Mononuclear cell (primary cell): ENCODE data around the gene MCTP2. TPM values are rescaled to one million over a fixed set of nuclear protein-coding genes. Genes with fewer than 3 reads are reported as not detected.

Experiments used
- H3K27me3 ChIP-seq: 2 replicates; pipeline ENCODE4 v1.6.0; 2011; ENCODE audit warnings: low read length, control low read depth; ENCODE audit not compliant: insufficient read depth
- H3K4me1 ChIP-seq: 2 replicates; pipeline ENCODE4 v1.5.1; 2011; ENCODE audit warnings: mild to moderate bottlenecking, low read length, control low read depth; ENCODE audit not compliant: insufficient read depth
- H3K4me3 ChIP-seq: 2 replicates; pipeline ENCODE4 v1.5.1; 2011; ENCODE audit warnings: mild to moderate bottlenecking, low read length, moderate library complexity
- H3K9me3 ChIP-seq: 2 replicates; pipeline ENCODE4 v1.5.1; 2011; ENCODE audit warnings: low read depth, mild to moderate bottlenecking, control low read depth, low read length
- total RNA-seq: library from RNA; depleted of rRNA; stranded (reverse); fragments of >200 nt; gene quantifications from one replicate; pipeline ENCODE4 v1.2.3, GENCODE V29; 2012

MCTP2 gene
- 55.9 TPM for total RNA-seq

GRCh38 chr15:94230883-94231722 lies at the start of gene MCTP2:
Gene MCTP2, plus strand, starts transcription at chr15:94231561. Its CDS starts 66,705 bp downstream, at chr15:94298266.
- H3K4me3 ChIP-seq: peak within 1 kb of the TSS; percentile 72
- peaks cover 69% of the 10 kb centered on the region for H3K4me1 ChIP-seq
- no peaks in the 10 kb centered on the region for H3K9me3 ChIP-seq
- H3K27me3 ChIP-seq: no peaks in the 10 kb centered on the region

- Histone ChIP-seq H3K4me1 (no peaks in the 10 kb centered on the region), H3K27me3 (no peaks in the 10 kb centered on the region), H3K4me3 (no peak overlapping the region), H3K9me3 (no peaks in the 10 kb centered on the region)
Measured at GRCh38 chr15:94182883-94183282, 48.5 kb upstream of the MCTP2 start.

GRCh38 chr15:94185547-94186236 lies 45.7 kb upstream of the MCTP2 start:
- Histone ChIP-seq H3K9me3 (no peaks in the 10 kb centered on the region), H3K27me3 (no peaks in the 10 kb centered on the region), H3K4me3 (no peak overlapping the region), H3K4me1 (no peaks in the 10 kb centered on the region)

- Histone ChIP-seq H3K4me1 (no peaks in the 10 kb centered on the region), H3K27me3 (no peaks in the 10 kb centered on the region), H3K4me3 (no peak overlapping the region), H3K9me3 (no peaks in the 10 kb centered on the region)
Measured at GRCh38 chr15:94186770-94187331, 44.5 kb upstream of the MCTP2 start.

DNA sequence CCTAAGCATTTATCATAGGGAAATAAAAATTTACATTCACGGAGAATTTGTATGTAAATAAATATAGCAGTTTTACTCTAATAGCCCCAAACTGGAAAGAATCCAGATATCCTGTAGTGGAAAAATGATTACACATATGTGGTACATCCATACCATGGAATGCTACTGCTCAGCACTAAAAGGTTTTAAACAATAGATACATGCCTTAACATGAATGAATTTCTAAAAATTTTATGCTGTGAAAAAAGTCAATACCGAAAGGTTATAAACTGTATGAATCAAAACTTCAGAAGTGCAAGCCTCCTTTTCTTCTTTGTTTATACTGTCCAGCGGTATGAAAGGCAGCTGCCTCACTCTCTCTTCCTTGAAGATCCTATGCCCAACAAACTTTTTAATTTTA lies 37.5 kb upstream of the MCTP2 start:
- Histone ChIP-seq H3K27me3 (no peaks in the 10 kb centered on the region), H3K4me3 (no peak overlapping the region), H3K4me1 (peaks cover 2% of the 10 kb centered on the region), H3K9me3 (no peaks in the 10 kb centered on the region)

GRCh38 chr15:94196531-94196930 lies 34.8 kb upstream of the MCTP2 start:
- no peak overlapping the region for H3K4me3 ChIP-seq
- H3K4me1 ChIP-seq: peaks cover 2% of the 10 kb centered on the region
- H3K27me3 ChIP-seq: no peaks in the 10 kb centered on the region
- H3K9me3 ChIP-seq: no peaks in the 10 kb centered on the region

GRCh38 chr15:94198633-94199032 lies 32.7 kb upstream of the MCTP2 start:
- H3K9me3 ChIP-seq: no peaks in the 10 kb centered on the region

DNA sequence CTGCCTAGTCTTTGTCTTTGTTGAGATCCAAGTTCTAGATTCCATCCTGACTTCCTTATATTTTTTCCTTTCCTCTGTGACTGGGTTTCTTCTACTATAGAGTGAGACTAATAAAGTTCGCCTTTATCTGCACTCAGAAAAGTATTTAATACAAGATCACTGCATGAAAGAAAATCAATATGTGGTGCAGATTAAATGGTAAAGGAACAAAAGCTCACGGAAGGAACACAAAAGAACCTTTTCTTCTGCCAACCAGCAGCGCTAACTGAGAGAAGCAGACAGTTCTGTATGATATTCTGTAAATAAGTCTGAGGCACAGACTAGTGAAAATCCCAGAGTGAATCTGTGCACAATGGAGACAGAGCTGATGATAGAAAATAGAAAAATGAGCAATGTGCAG lies 31.6 kb upstream of the MCTP2 start:
- Histone ChIP-seq H3K27me3 (no peaks in the 10 kb centered on the region), H3K4me3 (no peak overlapping the region), H3K4me1 (peaks cover 2% of the 10 kb centered on the region), H3K9me3 (no peaks in the 10 kb centered on the region)

More at GRCh38 chr15:94198633-94199032, 32.7 kb upstream of the MCTP2 start:
- Histone ChIP-seq H3K4me3 (no peak overlapping the region), H3K4me1 (peaks cover 2% of the 10 kb centered on the region), H3K27me3 (no peaks in the 10 kb centered on the region)

- Histone ChIP-seq H3K4me3 (no peak overlapping the region), H3K27me3 (no peaks in the 10 kb centered on the region)
Measured at GRCh38 chr15:94203306-94203705, 28.1 kb upstream of the MCTP2 start.

DNA sequence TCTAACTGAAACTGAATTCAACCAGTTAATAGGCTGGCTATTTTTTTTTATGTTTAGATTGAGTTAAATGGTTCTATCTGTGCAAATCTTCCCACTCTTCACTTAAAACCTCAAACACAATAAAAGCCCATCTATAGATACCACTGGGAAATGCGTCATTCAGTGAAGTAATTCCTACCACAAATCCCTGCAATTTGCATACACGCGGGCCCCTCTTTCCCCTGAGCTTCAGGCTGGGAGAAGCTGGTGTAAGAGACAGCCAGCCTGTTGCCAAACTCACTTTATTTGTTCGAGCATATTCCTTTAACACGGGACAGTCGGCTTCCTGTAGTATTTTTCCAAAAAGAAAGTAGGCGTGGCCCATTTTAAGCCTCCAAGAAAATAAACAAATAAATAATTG lies 26.0 kb upstream of the MCTP2 start:
- no peaks in the 10 kb centered on the region for H3K27me3 ChIP-seq
- H3K4me3 ChIP-seq: no peak overlapping the region
- no peaks in the 10 kb centered on the region for H3K9me3 ChIP-seq
- H3K4me1 ChIP-seq: peaks cover 19% of the 10 kb centered on the region

More at GRCh38 chr15:94203306-94203705, 28.1 kb upstream of the MCTP2 start:
- H3K9me3 ChIP-seq: no peaks in the 10 kb centered on the region
- H3K4me1 ChIP-seq: peaks cover 19% of the 10 kb centered on the region

- peak overlapping the region; percentile 22 for H3K4me3 ChIP-seq
Measured at GRCh38 chr15:94206463-94207167, 24.7 kb upstream of the MCTP2 start.

DNA sequence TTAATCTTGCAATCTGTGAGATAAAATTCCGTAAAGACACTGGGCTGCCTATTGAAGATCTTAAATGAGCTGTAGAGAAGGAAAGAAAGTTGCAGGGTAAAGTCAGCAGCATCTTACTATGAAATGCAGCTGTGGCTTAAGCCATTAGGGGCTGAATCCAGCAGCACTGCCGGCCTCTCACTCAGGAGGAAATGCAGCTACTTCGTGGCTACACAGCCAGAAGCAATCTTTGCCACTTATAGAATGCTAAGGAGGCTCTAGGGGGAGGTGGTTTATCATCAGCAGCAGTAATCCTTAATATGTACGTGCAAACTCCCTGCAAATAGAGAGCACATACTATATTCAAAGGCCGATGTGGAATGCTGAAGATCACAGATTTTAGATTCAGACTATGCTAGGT lies 19.1 kb upstream of the MCTP2 start:
- peaks cover 3% of the 10 kb centered on the region for H3K27me3 ChIP-seq
- H3K9me3 ChIP-seq: no peaks in the 10 kb centered on the region
- H3K4me3 ChIP-seq: no peak overlapping the region
- H3K4me1 ChIP-seq: no peaks in the 10 kb centered on the region

More at GRCh38 chr15:94206463-94207167, 24.7 kb upstream of the MCTP2 start:
- H3K27me3 ChIP-seq: no peaks in the 10 kb centered on the region
- no peaks in the 10 kb centered on the region for H3K9me3 ChIP-seq
- H3K4me1 ChIP-seq: peaks cover 19% of the 10 kb centered on the region

DNA sequence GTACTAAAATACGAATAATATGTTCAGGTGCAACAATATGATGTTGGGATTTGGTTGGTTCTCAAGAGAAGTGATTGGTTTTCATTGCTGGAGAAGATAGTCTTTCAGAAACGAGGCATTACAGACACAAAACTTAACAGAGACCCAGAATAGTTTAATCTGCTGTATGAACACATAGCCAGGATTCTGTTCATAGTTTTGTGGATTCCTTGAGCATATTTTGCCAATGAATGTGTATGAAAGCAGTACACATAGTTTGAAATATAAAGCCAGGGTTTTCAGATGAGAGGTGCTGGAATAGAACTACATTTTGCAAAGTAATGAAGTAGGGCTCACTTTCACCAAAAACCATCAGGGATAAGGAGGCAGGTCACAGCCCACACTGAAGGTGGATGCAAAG lies 5.7 kb upstream of the MCTP2 start:
- H3K9me3 ChIP-seq: no peaks in the 10 kb centered on the region
- peaks cover 21% of the 10 kb centered on the region for H3K4me1 ChIP-seq
- no peak overlapping the region for H3K4me3 ChIP-seq
- H3K27me3 ChIP-seq: no peaks in the 10 kb centered on the region

DNA sequence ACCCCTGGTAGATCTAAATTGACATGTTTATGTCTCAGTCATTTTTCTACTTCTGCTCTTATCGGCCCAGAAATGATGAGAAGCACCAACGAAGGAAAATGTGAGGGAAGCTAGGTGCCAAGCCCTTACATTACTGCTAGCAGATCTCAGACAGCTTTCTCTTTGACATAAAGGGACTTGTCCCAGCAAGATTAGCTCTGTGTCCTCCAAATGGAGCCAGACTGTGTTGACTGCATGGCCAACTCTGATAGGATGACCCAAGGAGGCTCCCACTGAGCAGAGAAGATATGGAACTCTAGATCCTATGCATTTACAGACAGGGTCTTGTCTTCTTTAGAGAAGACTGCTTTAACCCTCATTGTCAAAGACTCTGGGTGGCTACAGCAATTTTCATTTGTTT lies 2.8 kb upstream of the MCTP2 start:
- H3K27me3 ChIP-seq: no peaks in the 10 kb centered on the region
- H3K4me3 ChIP-seq: no peak overlapping the region
- H3K9me3 ChIP-seq: no peaks in the 10 kb centered on the region
- H3K4me1 ChIP-seq: peaks cover 44% of the 10 kb centered on the region
